Neural progenitor cell (in vitro differentiated cells): ENCODE measurements around the gene SPINT1. TPM values are rescaled to one million over a fixed set of nuclear protein-coding genes. Genes with fewer than 3 reads are reported as not detected.

Source experiments
- DNase-seq: peaks from one replicate; pipeline ENCODE4 v3.0.0-alpha.2; 2016; ENCODE audit warnings: low spot score
- H2AFZ ChIP-seq: fragments of 200-600 bp; sonication (generic); replicated peaks from 2 replicates; pipeline ENCODE4 v1.6.1; 2016; ENCODE audit warnings: antibody characterized with exemption
- H3F3A ChIP-seq: fragments of 200-600 bp; sonication (generic); 2 replicates; pipeline ENCODE4 v1.6.1; 2016; ENCODE audit warnings: antibody characterized with exemption, low read depth
- H3K27ac ChIP-seq: fragments of 200-600 bp; sonication (generic); 2 replicates; pipeline ENCODE4 v1.5.1; 2016; ENCODE audit warnings: mild to moderate bottlenecking
- H3K27me3 ChIP-seq: fragments of 200-600 bp; sonication (generic); 2 replicates; pipeline ENCODE4 v1.6.1; 2016; ENCODE audit warnings: mild to moderate bottlenecking, moderate library complexity
- H3K36me3 ChIP-seq: fragments of 200-600 bp; sonication (generic); 2 replicates; pipeline ENCODE4 v1.5.1; 2016
- H3K4me1 ChIP-seq: fragments of 200-600 bp; sonication (generic); 2 replicates; pipeline ENCODE4 v1.6.1; 2016; ENCODE audit warnings: mixed run types
- H3K4me2 ChIP-seq: fragments of 200-600 bp; sonication (generic); 2 replicates; pipeline ENCODE4 v1.6.1; 2016
- H3K4me3 ChIP-seq: fragments of 200-600 bp; sonication (generic); 2 replicates; pipeline ENCODE4 v1.5.1; 2016
- H3K79me2 ChIP-seq: fragments of 200-600 bp; sonication (generic); 2 replicates; pipeline ENCODE4 v1.6.1; 2016; ENCODE audit warnings: low read depth
- H3K9ac ChIP-seq: fragments of 200-600 bp; sonication (generic); 2 replicates; pipeline ENCODE4 v1.6.1; 2016
- H3K9me3 ChIP-seq: fragments of 200-600 bp; sonication (generic); 2 replicates; pipeline ENCODE4 v1.5.1; 2016; ENCODE audit warnings: low read depth
- H4K20me1 ChIP-seq: fragments of 200-600 bp; sonication (generic); 2 replicates; pipeline ENCODE4 v1.6.1; 2016; ENCODE audit warnings: low read depth
- H3K27ac Mint-ChIP-seq: 3 replicates; pipeline ENCODE4 v1.8.0; 2021; ENCODE audit warnings: mixed read lengths
- H3K27me3 Mint-ChIP-seq: 2 replicates; pipeline ENCODE4 v1.8.0; 2022; ENCODE audit warnings: low read depth, mild to moderate bottlenecking, inconsistent platforms, moderate library complexity, mixed read lengths; ENCODE audit not compliant: insufficient read depth
- H3K36me3 Mint-ChIP-seq: 3 replicates; pipeline ENCODE4 v1.8.0; 2021; ENCODE audit warnings: mixed read lengths
- H3K4me1 Mint-ChIP-seq: 3 replicates; pipeline ENCODE4 v1.8.0; 2021; ENCODE audit warnings: mixed read lengths
- H3K4me3 Mint-ChIP-seq: 3 replicates; pipeline ENCODE4 v1.8.0; 2021; ENCODE audit warnings: mild to moderate bottlenecking, moderate library complexity, mixed read lengths
- H3K9me3 Mint-ChIP-seq: 3 replicates; pipeline ENCODE4 v1.8.0; 2020; ENCODE audit warnings: mixed read lengths
- CTCF ChIP-seq: fragments of 200-600 bp; sonication (generic); IDR thresholded peaks from 2 replicates; pipeline ENCODE4 v1.5.1; 2017; ENCODE audit warnings: antibody characterized with exemption, mild to moderate bottlenecking
- EZH2 ChIP-seq: fragments of 200-600 bp; sonication (generic); IDR thresholded peaks from 2 replicates; pipeline ENCODE4 v1.6.1; 2017; ENCODE audit warnings: antibody characterized with exemption, mild to moderate bottlenecking, moderate library complexity
- EZH2phosphoT487 ChIP-seq: fragments of 200-600 bp; sonication (generic); IDR thresholded peaks from 2 replicates; pipeline ENCODE4 v1.6.1; 2017; ENCODE audit warnings: antibody characterized with exemption
- total RNA-seq: library from RNA; depleted of rRNA; stranded (reverse); fragments of >200 nt; gene quantifications from 2 replicates; pipeline ENCODE4 v1.2.3, GENCODE V29; 2015; ENCODE audit warnings: low replicate concordance

SPINT1 gene
- total RNA-seq, 1 donor from 2014 or later, result 12.0 TPM

GRCh38 chr15:40799523-40799922 is 44.3 kb upstream of the SPINT1 start:
- Histone ChIP-seq H3K4me2 (no peak overlapping the region), H3K4me3 (no peak overlapping the region), H3K27ac (no peak overlapping the region), H3K27me3 (no peaks in the 10 kb centered on the region), H3K9ac (no peak overlapping the region), H2AFZ (no peak overlapping the region), H3K79me2 (peaks cover 18% of the 10 kb centered on the region), H3K4me1 (peaks cover 14% of the 10 kb centered on the region), H4K20me1 (peaks cover 4% of the 10 kb centered on the region), H3K9me3 (no peaks in the 10 kb centered on the region), H3K36me3 (no peaks in the 10 kb centered on the region), H3F3A (peaks cover 27% of the 10 kb centered on the region)
- Mint-ChIP-seq H3K36me3 (peaks cover 12% of the 10 kb centered on the region), H3K4me3 (peak overlapping the region; percentile 52), H3K27me3 (peaks cover 2% of the 10 kb centered on the region), H3K27ac (peak overlapping the region; percentile 93), H3K9me3 (no peaks in the 10 kb centered on the region), H3K4me1 (peaks cover 43% of the 10 kb centered on the region)
- DNase-seq, result no peak
- TF ChIP-seq CTCF, result no peak
- no peak for TF ChIP-seq EZH2phosphoT487
- TF ChIP-seq EZH2, result no peak

- Histone ChIP-seq H3K79me2 (peaks cover 26% of the 10 kb centered on the region), H2AFZ (no peak overlapping the region), H3F3A (peaks cover 33% of the 10 kb centered on the region), H3K9me3 (no peaks in the 10 kb centered on the region), H3K36me3 (no peaks in the 10 kb centered on the region), H3K9ac (no peak overlapping the region), H3K4me3 (no peak overlapping the region), H3K4me2 (no peak overlapping the region), H4K20me1 (peaks cover 4% of the 10 kb centered on the region), H3K27ac (no peak overlapping the region), H3K27me3 (no peaks in the 10 kb centered on the region), H3K4me1 (peaks cover 17% of the 10 kb centered on the region)
- H3K4me3 Mint-ChIP-seq, result no peak overlapping the region
- no peak overlapping the region for H3K27ac Mint-ChIP-seq
- DNase-seq, result no peak
- H3K27me3 Mint-ChIP-seq, result peaks cover 2% of the 10 kb centered on the region
- peaks cover 44% of the 10 kb centered on the region for H3K4me1 Mint-ChIP-seq
- TF ChIP-seq EZH2 (no peak), CTCF (no peak), EZH2phosphoT487 (no peak)
- H3K9me3 Mint-ChIP-seq, result no peaks in the 10 kb centered on the region
- H3K36me3 Mint-ChIP-seq, result peaks cover 12% of the 10 kb centered on the region
These were observed 40.8 kb upstream of the SPINT1 start for GRCh38 chr15:40803076-40803475.

GRCh38 chr15:40803688-40804087 is 40.2 kb upstream of the SPINT1 start:
- no peaks in the 10 kb centered on the region for H3K27me3 ChIP-seq
- H3K36me3 ChIP-seq, result no peaks in the 10 kb centered on the region
- H3K9me3 ChIP-seq, result no peaks in the 10 kb centered on the region
- no peak overlapping the region for H3K9ac ChIP-seq
- no peak overlapping the region for H3K4me3 ChIP-seq
- no peaks in the 10 kb centered on the region for H3K9me3 Mint-ChIP-seq
- H3K27ac Mint-ChIP-seq, result no peak overlapping the region
- H3K4me1 ChIP-seq, result peaks cover 13% of the 10 kb centered on the region
- peaks cover 2% of the 10 kb centered on the region for H3K27me3 Mint-ChIP-seq
- H2AFZ ChIP-seq, result no peak overlapping the region
- peaks cover 27% of the 10 kb centered on the region for H3F3A ChIP-seq
- peaks cover 3% of the 10 kb centered on the region for H4K20me1 ChIP-seq
- no peak overlapping the region for H3K4me2 ChIP-seq
- peaks cover 44% of the 10 kb centered on the region for H3K4me1 Mint-ChIP-seq
- H3K4me3 Mint-ChIP-seq, result no peak overlapping the region
- no peak overlapping the region for H3K27ac ChIP-seq
- peaks cover 22% of the 10 kb centered on the region for H3K79me2 ChIP-seq
- peaks cover 12% of the 10 kb centered on the region for H3K36me3 Mint-ChIP-seq
- TF ChIP-seq CTCF (no peak), EZH2 (no peak), EZH2phosphoT487 (no peak)
- DNase-seq, result no peak
